SH-SY5Y (cell line): Measurements from ENCODE around the gene CORO2B.

Source experiments
- GATA2 ChIP-seq: IDR thresholded peaks from 2 replicates; pipeline ENCODE4 v1.6.1; 2011; ENCODE audit warnings: mild to moderate bottlenecking, low read depth, low read length
- GATA3 ChIP-seq: IDR thresholded peaks from 2 replicates; pipeline ENCODE4 v1.6.1; 2011; ENCODE audit warnings: low read depth, mild to moderate bottlenecking, low read length, moderate library complexity

DNA sequence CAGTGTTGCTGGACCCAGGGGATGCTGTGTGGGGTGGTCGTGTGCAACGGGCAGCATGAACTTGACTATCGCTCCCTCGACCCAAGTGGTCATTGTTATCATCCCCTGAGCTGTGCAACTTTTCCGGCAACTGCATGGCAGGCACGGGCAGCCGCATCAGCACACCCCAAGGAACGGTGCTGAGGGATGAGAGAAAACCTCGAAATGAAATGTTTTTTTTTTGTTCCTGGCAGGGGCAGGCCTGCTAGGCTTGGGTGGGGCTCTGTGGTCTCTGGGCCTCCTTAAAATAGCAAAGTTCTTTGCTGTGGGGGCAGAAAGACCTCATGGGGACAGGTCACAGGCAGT lies 51.4 kb downstream of the CORO2B start:
- no peak for TF ChIP-seq GATA3
- no peak for TF ChIP-seq GATA2
